ENCODE data around the gene STING1. TPM values are rescaled to one million over a fixed set of nuclear protein-coding genes. Genes with fewer than 3 reads are reported as not detected.

STING1 gene
- total RNA-seq, 1 experiment from 2014 or later, result 0.48 TPM

- no peaks in the 10 kb centered on the region for H3K27me3 ChIP-seq (ENCODE audit: insufficient read depth, low read length)
- H2AK5ac ChIP-seq (ENCODE audit: insufficient read length, low read length), result no peak overlapping the region
- H2BK15ac ChIP-seq (ENCODE audit: low read depth, low read length), result no peak overlapping the region
- no peak overlapping the region for H4K8ac ChIP-seq (replicated peaks; ENCODE audit: insufficient read length, low read depth, low read length)
- peaks cover 13 to 23% of the 10 kb centered on the region in 2 experiments for H3K4me1 Mint-ChIP-seq
- no peak overlapping the region for H3K27ac ChIP-seq (ENCODE audit: insufficient read length, low read depth, low read length)
- no peak overlapping the region for H3K56ac ChIP-seq (ENCODE audit: insufficient read length, low read depth, low read length)
- H3K18ac ChIP-seq (ENCODE audit: insufficient read length, low read depth, low read length), result no peak overlapping the region
- no peak for TF ChIP-seq CTCF (conservative IDR thresholded peaks at IDR 0.05)
- no peaks in the 10 kb centered on the region for H3K4me1 ChIP-seq (ENCODE audit: insufficient read depth, low read length)
- WGBS (ENCODE audit: extremely low coverage, insufficient read length, low lambda C conversion rate), result no CpG with 5 or more reads among the region's 2 CpGs
- H3K4ac ChIP-seq (ENCODE audit: low read depth, low read length), result no peak overlapping the region
- H3K9me3 ChIP-seq (ENCODE audit: control insufficient read depth, low read depth, low read length), result no peaks in the 10 kb centered on the region
- H2BK12ac ChIP-seq (ENCODE audit: insufficient read length, low read depth, low read length), result no peak overlapping the region
- no peak overlapping the region for H2BK120ac ChIP-seq (ENCODE audit: low read depth, low read length, poor library complexity, severe bottlenecking)
- H2AFZ ChIP-seq (ENCODE audit: low read length), result no peak overlapping the region
- peaks cover 17 to 29% (median 18%) of the 10 kb centered on the region in 3 experiments for H3K36me3 Mint-ChIP-seq (ENCODE audit: insufficient read depth in 1 of 3, low read depth in 3 of 3)
- no peak overlapping the region for H4K5ac ChIP-seq (ENCODE audit: insufficient read length, low read depth, low read length)
- no peaks in the 10 kb centered on the region for H3K79me1 ChIP-seq (ENCODE audit: insufficient read depth, low read depth, low read length, poor library complexity, severe bottlenecking)
- no peaks in the 10 kb centered on the region for H4K20me1 ChIP-seq (ENCODE audit: control insufficient read depth, insufficient read depth, insufficient read length)
- H4K91ac ChIP-seq (ENCODE audit: insufficient read length, low read depth, low read length), result no peak overlapping the region
- no peak overlapping the region for H3K4me3 Mint-ChIP-seq
- H2BK5ac ChIP-seq (ENCODE audit: insufficient read length, low read length), result no peak overlapping the region
- H3K23me2 ChIP-seq (ENCODE audit: insufficient read length, low read depth, low read length, poor library complexity, severe bottlenecking), result no peaks in the 10 kb centered on the region
- no peak overlapping the region for H3K9ac ChIP-seq (ENCODE audit: extremely low read depth, insufficient read length, low read length)
- no peak overlapping the region for H2BK20ac ChIP-seq (ENCODE audit: low read depth, low read length, poor library complexity, severe bottlenecking)
- no peak for DNase-seq
- H3K79me2 ChIP-seq (ENCODE audit: insufficient read depth, low read length), result no peaks in the 10 kb centered on the region
- H3K4me2 ChIP-seq (ENCODE audit: insufficient read depth, insufficient read length, low read length), result no peak overlapping the region
- H3T11ph ChIP-seq (ENCODE audit: low read length), result no peak overlapping the region
- no peak overlapping the region for H3K27ac Mint-ChIP-seq
- no peak overlapping the region for H3K14ac ChIP-seq (ENCODE audit: insufficient read depth, low read length)
- peaks cover 6 to 10% of the 10 kb centered on the region in 2 experiments; a peak in 3 of 5 replicates for H3K9me3 Mint-ChIP-seq
- no peak overlapping the region for H3K23ac ChIP-seq (ENCODE audit: insufficient read length, low read depth, low read length)
- H3K27me3 Mint-ChIP-seq (ENCODE audit: low read depth), result peaks cover 3% of the 10 kb centered on the region
Observed at GRCh38 chr5:139514486-139514856, 31.9 kb upstream of the STING1 start.

All from H9 (cell line).